Activated CD8-positive, alpha-beta T cell treated with anti-CD3 and anti-CD28 coated beads, Interleukin-2, amount 10 ng/mL, durations not matched to agents 7 days and 5 days (primary cell): ENCODE data around the gene MECR. TPM values are rescaled to one million over a fixed set of nuclear protein-coding genes. Genes with fewer than 3 reads are reported as not detected.
"Not testable (repeated sequence)": the region's sequence is repeated elsewhere in the genome, so short reads cannot be mapped to it uniquely, and the experiment has no call there.

Experiments
- ATAC-seq: fragments of 150-1000 bp; cut with Tn5 transposase; one replicate; pipeline ENCODE4 v1.10.0; 2021; ENCODE audit warnings: moderate library complexity
- CTCF ChIA-PET: fragments of 350-600 bp; sonication (Branson Sonifier 250); formaldehyde crosslinking; loops from one replicate; lab custom pipeline; 2021; ENCODE audit warnings: antibody characterized with exemption; lab: Charles Lee
- POLR2A ChIA-PET: fragments of 350-600 bp; sonication (Branson Sonifier 250); formaldehyde crosslinking; loops from one replicate; lab custom pipeline; 2021; ENCODE audit warnings: antibody characterized with exemption; lab: Charles Lee
- DNase-seq: peaks from one replicate; pipeline ENCODE4 v3.0.0-alpha.2; 2020
- H3K27ac Mint-ChIP-seq: one replicate; pipeline ENCODE4 v1.8.0; 2021; ENCODE audit warnings: mild to moderate bottlenecking, mixed read lengths
- H3K27me3 Mint-ChIP-seq: one replicate; pipeline ENCODE4 v1.8.0; 2021; ENCODE audit warnings: low read depth, mixed read lengths
- H3K36me3 Mint-ChIP-seq: one replicate; pipeline ENCODE4 v1.8.0; 2021; ENCODE audit warnings: low read depth, mixed read lengths
- H3K4me1 Mint-ChIP-seq: one replicate; pipeline ENCODE4 v1.8.0; 2021; ENCODE audit warnings: low read depth, mixed read lengths
- H3K4me3 Mint-ChIP-seq: one replicate; pipeline ENCODE4 v1.8.0; 2021; ENCODE audit warnings: mild to moderate bottlenecking, mixed read lengths
- H3K9me3 Mint-ChIP-seq: one replicate; pipeline ENCODE4 v1.8.0; 2022; ENCODE audit warnings: mixed read lengths; ENCODE audit not compliant: insufficient read depth
- total RNA-seq, 2 experiments: library from RNA; stranded (reverse); gene quantifications; one replicate each; pipeline ENCODE4 v1.2.3, GENCODE V29; 2021

The MECR gene
- total RNA-seq, 2 experiments from 2014 or later: 23.5 to 26.4 TPM

DNA sequence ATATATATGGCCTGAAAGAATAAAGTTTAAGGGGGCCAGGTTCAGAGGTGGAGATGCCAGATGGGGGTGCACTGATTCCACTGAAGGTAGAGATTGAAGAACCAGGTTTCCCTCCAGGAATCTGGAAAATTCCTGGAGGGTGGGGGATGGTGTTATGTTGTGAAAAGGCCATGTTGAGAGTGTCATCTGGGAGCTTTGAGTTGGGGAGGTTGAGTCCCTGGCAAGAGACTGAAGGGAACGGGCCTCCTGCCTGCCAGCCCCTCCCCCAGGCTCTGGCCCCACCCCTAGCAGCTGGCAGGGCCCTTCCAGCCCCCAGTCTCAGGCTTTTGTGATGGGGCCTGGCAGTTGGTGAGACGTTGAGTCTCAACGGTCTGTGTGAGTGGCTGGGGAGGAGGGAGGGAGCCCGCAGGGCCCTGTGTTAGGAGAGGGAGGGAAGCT is 9.7 kb upstream of the MECR start:
- POLR2A ChIA-PET: no interaction called here
- Mint-ChIP-seq H3K9me3 (no peaks in the 10 kb centered on the region), H3K4me1 (peaks cover 20% of the 10 kb centered on the region), H3K36me3 (no peaks in the 10 kb centered on the region), H3K4me3 (no peak overlapping the region), H3K27ac (no peak overlapping the region), H3K27me3 (peaks cover 42% of the 10 kb centered on the region)
- ATAC-seq (no peak), DNase-seq (no peak)
- CTCF ChIA-PET: no interaction called here

DNA sequence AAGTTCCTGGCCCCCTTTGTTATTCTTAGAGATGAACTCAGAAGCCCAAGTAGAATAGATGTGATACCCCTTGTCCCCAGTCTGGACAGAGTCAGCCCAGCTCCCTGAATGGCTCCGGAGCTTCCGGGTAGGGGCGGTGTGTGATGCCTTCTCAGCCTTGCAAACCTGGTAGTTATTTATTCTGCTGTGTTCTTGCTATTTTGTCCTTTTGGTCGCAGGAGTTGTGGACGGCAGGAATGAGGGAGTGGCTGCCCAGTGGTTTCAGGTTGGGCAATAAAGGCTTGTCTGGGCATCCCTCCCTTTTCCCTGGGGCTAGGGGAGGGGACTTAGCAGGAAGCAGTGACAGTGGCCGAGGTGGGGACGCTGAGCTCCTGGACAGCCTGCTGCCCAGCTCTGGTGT is 8.4 kb upstream of the MECR start:
- no peaks in the 10 kb centered on the region for H3K9me3 Mint-ChIP-seq
- ChIA-PET POLR2A (no interaction called here), CTCF (interaction anchor here (1.3 kb wide), 1 partner anchor 1141 kb away, joined by 4 read pairs; no protein-coding TSS in a partner anchor)
- H3K27me3 Mint-ChIP-seq: peaks cover 50% of the 10 kb centered on the region
- DNase-seq (no peak), ATAC-seq (no peak)
- no peak overlapping the region for H3K4me3 Mint-ChIP-seq
- H3K4me1 Mint-ChIP-seq: peaks cover 20% of the 10 kb centered on the region
- no peak overlapping the region for H3K27ac Mint-ChIP-seq
- no peaks in the 10 kb centered on the region for H3K36me3 Mint-ChIP-seq

DNA sequence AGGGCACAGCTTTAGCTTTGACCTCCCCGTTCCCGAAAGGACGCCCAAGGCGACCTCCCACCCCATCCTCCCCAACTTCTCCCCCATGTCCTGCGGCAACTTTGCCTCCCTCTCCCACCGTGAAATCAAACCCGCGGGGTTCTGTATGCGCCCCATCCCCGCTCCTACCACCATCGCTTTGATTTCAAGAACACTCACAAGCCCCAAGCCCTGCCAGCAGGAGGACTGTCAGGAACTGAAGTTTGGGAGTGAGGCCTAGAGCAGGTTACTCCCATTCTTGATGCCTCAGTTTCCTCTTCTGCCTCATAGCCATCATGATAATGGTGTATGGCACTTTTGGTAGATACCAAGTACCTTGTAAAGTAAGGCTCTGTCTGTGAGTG is 7.9 kb upstream of the MECR start:
- ChIA-PET CTCF (interaction anchor here (1.3 kb wide), 1 partner anchor 1142 kb away, joined by 4 read pairs; no protein-coding TSS in a partner anchor), POLR2A (no interaction called here)
- Mint-ChIP-seq H3K36me3 (no peaks in the 10 kb centered on the region), H3K4me1 (peaks cover 20% of the 10 kb centered on the region), H3K27me3 (peaks cover 56% of the 10 kb centered on the region), H3K9me3 (no peaks in the 10 kb centered on the region), H3K27ac (no peak overlapping the region), H3K4me3 (peak overlapping the region; percentile 20)
- ATAC-seq: no peak
- no peak for DNase-seq

DNA sequence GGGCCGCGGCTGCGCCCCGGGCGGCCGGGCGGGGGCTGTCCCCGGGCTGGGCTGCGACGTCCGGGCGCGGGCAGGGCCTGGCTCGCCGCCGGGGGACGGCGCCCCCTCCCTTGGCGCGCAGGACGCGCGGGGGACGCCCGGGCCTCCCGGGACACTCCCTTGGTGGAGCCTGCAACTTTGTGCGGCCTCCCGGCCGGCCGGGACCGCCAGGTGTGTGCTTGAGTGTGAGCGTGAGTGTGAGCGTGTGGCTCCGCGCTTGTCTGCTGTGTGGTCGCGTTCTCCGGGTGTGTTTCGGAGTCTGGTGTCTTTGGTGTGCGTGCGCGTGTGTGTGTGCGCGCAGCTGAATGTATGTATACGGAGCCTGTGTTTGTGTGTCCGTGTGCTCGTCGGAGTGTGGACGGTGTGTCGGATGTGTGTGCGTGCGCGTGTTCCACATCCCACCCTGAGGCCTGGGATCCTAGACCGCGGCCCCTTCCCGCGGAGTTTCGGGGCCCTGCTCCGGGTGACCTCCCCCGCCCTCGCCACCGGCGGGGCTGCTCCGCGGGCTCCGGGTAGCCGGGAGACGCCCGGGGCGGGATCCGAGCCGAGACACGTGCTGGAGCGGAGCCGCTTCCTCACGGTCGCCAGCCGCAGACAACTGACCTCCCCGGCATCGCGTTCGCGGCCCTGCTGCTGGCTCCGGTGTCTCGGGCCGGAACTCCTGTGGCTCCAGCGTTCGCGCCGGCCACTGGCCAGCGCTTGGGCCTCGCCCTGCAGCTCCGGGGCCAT is 7.3 kb upstream of the MECR start:
- no peak for DNase-seq
- H3K36me3 Mint-ChIP-seq: no peaks in the 10 kb centered on the region
- ATAC-seq: no peak
- peaks cover 20% of the 10 kb centered on the region for H3K4me1 Mint-ChIP-seq
- H3K9me3 Mint-ChIP-seq: no peaks in the 10 kb centered on the region
- ChIA-PET CTCF (no interaction called here), POLR2A (no interaction called here)
- H3K27me3 Mint-ChIP-seq: peaks cover 57% of the 10 kb centered on the region
- H3K27ac Mint-ChIP-seq: no peak overlapping the region
- H3K4me3 Mint-ChIP-seq: peak overlapping the region; percentile 47

DNA sequence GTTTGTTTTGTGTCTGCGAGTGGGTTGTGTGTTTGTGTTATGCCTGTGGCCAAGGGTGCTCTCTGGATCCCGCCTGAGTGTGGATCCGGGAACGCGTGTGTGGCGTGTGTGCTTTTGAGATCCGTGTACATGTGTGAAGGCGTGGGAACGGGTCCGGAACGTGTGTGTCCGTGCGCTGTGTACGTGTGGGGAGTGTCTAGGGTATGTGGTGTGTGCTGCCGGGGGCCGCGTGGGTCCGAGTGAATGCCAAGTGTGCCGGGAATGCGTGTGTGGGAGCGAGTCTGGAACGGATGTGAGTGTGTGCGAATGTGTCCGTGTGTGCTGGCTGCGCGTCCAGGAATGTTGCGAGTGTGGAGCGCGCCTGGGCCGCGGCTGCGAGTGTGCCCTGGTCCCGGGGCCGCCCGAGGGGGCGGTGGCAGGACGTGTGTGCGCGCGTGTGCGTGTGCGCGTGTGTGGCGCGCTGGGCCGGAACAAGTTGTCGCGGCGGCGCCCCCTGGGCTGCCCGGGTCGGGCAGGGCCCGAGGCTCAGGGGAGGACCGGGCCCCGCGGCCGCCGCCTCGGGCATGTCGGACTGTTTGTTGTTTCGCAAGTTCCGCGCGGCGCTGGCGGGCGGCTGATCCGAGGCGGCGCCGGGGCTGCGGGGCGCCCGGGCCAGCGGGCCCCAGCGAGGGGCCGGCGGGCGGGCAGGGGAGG is 6.5 kb upstream of the MECR start:
- DNase-seq (no peak), ATAC-seq (peak; percentile 4)
- CTCF ChIA-PET: interaction anchor here (0.9 to 1.4 kb wide), 5 partner anchors 17 to 1470 kb away, joined by 3 to 8 read pairs (median 3); no protein-coding TSS in a partner anchor
- Mint-ChIP-seq H3K36me3 (no peaks in the 10 kb centered on the region), H3K27me3 (peaks cover 57% of the 10 kb centered on the region), H3K4me3 (peak overlapping the region; percentile 38), H3K4me1 (peaks cover 20% of the 10 kb centered on the region), H3K9me3 (no peaks in the 10 kb centered on the region), H3K27ac (no peak overlapping the region)
- POLR2A ChIA-PET: no interaction called here

DNA sequence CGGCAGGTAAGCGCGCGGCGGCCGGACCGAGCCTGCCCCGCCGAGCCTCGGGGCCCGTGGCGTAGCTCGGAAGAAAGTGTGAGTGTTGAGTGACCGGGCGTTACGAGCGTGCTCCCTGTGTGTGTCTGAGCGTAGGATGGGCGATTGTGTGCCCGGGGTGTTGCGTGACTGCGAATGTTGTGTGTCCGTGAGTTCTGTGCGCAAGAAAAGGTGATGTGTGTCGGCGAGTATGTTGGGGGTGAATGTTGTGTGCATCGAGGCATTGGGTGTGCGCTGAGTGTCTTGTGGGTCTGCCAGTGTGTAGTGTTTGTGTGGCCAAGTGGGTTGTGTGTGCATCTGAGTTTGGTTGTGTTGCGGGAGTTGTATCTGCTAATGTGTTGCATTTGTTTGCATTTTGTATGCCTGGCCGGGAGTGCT is 6.0 kb upstream of the MECR start:
- ATAC-seq (no peak), DNase-seq (no peak)
- H3K36me3 Mint-ChIP-seq: no peaks in the 10 kb centered on the region
- CTCF ChIA-PET: interaction anchor here (0.9 to 1.4 kb wide), 5 partner anchors 17 to 1471 kb away, joined by 3 to 8 read pairs (median 3); no protein-coding TSS in a partner anchor
- peaks cover 20% of the 10 kb centered on the region for H3K4me1 Mint-ChIP-seq
- peaks cover 57% of the 10 kb centered on the region for H3K27me3 Mint-ChIP-seq
- peak overlapping the region; percentile 38 for H3K4me3 Mint-ChIP-seq
- H3K9me3 Mint-ChIP-seq: no peaks in the 10 kb centered on the region
- no peak overlapping the region for H3K27ac Mint-ChIP-seq
- POLR2A ChIA-PET: no interaction called here

DNA sequence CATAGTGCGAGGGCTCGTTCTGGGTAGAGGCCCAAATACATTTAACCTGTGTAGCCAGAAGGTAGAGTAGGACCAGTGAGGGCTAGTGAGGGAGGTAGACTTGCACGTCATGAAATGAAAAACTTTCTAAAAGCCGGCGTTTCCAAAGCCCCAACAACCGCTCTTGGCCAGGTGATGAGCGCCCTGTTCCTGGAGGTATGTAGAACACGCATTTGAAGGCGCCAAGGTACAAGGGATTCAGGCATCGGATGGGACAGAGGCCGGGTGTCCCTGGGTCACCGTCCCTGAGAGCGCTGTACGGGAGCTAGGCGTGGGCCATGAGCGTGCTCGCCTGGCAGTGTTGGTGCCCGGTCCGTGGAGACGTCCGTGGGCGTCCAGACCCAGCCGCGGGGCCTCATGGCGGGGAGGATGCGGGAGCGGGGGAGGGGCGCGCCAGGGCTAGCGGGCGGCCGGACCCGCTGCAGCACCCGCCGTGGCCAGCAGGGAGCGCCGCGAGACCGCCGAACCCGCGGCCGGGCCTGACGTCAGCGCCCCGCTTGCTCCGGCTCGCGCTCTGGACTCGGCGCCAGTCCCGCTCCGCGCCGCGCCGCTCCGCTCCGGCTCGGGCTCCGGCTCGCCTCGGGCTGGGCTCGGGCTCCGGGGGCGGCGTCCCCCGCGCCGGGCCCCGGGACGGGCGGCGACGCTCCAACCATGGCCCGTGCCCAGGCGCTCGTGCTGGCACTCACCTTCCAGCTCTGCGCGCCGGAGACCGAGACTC is 5.4 kb upstream of the MECR start, which contains the start of gene PTPRU:
TSS of gene PTPRU (plus strand) at position 568 of the 757 bp plus-strand sequence. CDS start at position 691, 123 bp downstream.
- DNase-seq (peak; percentile 81), ATAC-seq (peak; percentile 90)
- peaks cover 24% of the 10 kb centered on the region for H3K4me1 Mint-ChIP-seq
- no peak within 1 kb of the TSS for H3K27ac Mint-ChIP-seq
- ChIA-PET CTCF (interaction anchor here (0.9 to 1.4 kb wide), 5 partner anchors 16 to 1471 kb away, joined by 3 to 8 read pairs (median 3); no protein-coding TSS in a partner anchor), POLR2A (no interaction called here)
- H3K36me3 Mint-ChIP-seq: no peaks in the 10 kb centered on the region
- no peaks in the 10 kb centered on the region for H3K9me3 Mint-ChIP-seq
- peaks cover 54% of the 10 kb centered on the region for H3K27me3 Mint-ChIP-seq
- H3K4me3 Mint-ChIP-seq: peak within 1 kb of the TSS; percentile 38

DNA sequence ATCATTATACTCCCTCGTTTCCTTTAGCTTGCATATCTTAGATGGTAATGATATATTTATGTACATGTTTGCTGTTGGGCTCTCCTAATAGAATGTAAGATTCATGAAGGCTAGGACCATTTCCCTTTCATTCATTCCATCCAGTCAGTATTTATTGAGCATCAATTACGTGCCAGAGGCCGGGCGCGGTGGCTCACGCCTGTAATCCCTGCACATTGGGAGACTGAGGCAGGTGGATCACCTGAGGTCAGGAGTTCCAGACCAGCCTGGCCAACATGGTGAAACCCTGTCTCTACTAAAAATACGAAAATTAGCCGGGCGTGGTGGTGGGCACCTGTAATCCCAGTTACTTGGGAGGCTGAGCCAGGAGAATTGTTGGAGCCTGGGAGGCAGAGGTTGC is 4.1 kb upstream of the MECR start:
- ATAC-seq, H3K9me3 Mint-ChIP-seq, H3K4me3 Mint-ChIP-seq, DNase-seq, POLR2A ChIA-PET, H3K27ac Mint-ChIP-seq, CTCF ChIA-PET, H3K36me3 Mint-ChIP-seq: not testable (repeated sequence)
- Mint-ChIP-seq H3K4me1 (peaks cover 32% of the 10 kb centered on the region), H3K27me3 (peaks cover 46% of the 10 kb centered on the region)

DNA sequence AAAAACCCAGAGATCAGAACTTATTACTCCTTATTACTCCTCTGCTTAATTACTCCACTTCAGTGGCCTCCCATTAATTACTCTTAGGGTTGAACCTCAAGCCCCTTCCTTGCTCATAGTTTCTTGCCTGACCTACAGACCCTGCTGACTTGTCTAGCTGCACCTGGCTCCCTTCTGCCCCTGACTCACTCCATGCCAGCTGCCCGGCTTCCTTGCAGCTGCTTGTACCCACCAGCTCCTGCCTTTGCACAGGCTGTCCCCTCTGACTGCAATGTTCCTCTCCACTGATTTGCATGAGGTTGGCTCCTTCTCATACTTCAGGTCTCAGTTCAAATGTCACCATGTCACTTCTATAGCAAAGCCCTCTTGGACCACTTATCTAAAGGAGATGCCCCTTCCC is 3.7 kb upstream of the MECR start:
- ATAC-seq: no peak
- Mint-ChIP-seq H3K9me3 (no peaks in the 10 kb centered on the region), H3K4me1 (peaks cover 36% of the 10 kb centered on the region), H3K27me3 (peaks cover 42% of the 10 kb centered on the region), H3K4me3 (no peak overlapping the region), H3K36me3 (no peaks in the 10 kb centered on the region), H3K27ac (no peak overlapping the region)
- ChIA-PET POLR2A (no interaction called here), CTCF (interaction anchor here (0.6 to 0.8 kb wide), 2 partner anchors 603 to 1146 kb away, joined by 3 read pairs; no protein-coding TSS in a partner anchor)
- no peak for DNase-seq

DNA sequence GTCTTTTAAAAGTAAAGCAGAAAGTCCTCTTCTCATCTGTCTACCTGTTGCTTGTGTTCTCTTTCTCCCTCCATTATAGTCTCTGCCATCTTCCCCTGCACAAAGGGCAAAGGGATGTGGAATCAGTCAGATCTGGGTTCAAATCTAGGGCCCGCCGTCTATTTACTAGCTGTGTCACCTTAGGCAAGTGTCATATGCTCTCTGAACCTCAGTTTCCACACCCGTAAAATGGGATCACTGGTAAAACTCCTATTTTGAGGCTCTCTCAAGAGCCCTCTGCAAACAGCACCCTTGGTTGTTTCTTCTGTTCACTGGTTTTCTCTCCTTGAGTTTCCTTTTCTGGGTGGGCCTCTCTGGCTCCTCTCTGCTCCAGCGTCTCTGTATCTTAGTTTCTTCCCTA is 3.0 kb upstream of the MECR start:
- H3K9me3 Mint-ChIP-seq: no peaks in the 10 kb centered on the region
- no peaks in the 10 kb centered on the region for H3K36me3 Mint-ChIP-seq
- ATAC-seq: no peak
- H3K27me3 Mint-ChIP-seq: peaks cover 34% of the 10 kb centered on the region
- ChIA-PET CTCF (interaction anchor here (0.6 to 0.8 kb wide), 2 partner anchors 604 to 1147 kb away, joined by 3 read pairs; no protein-coding TSS in a partner anchor), POLR2A (no interaction called here)
- no peak overlapping the region for H3K4me3 Mint-ChIP-seq
- H3K4me1 Mint-ChIP-seq: peaks cover 35% of the 10 kb centered on the region
- H3K27ac Mint-ChIP-seq: no peak overlapping the region
- DNase-seq: no peak

DNA sequence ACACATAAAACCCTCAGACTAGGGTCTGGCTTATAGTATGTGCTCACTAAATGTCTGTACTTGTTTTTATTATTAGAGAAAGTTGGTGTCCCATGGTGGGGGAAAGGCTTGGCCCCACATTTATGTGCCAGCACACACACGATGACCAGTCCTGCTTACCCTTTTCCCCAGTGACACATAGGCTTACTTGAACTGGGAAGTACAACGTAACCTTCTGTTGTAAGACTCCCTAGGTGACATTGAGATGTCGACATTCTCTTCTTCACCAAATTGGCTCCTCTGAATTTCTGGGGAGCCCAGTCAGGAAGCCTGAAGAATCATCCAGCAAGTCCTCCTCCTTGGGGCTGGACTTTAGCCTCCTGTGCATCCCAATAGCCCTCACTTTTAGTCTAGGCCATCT is 1.7 kb upstream of the MECR start:
- H3K27ac Mint-ChIP-seq: no peak overlapping the region
- no peak overlapping the region for H3K4me3 Mint-ChIP-seq
- H3K9me3 Mint-ChIP-seq: no peaks in the 10 kb centered on the region
- peaks cover 28% of the 10 kb centered on the region for H3K27me3 Mint-ChIP-seq
- H3K36me3 Mint-ChIP-seq: no peaks in the 10 kb centered on the region
- ATAC-seq (no peak), DNase-seq (no peak)
- peaks cover 30% of the 10 kb centered on the region for H3K4me1 Mint-ChIP-seq
- CTCF ChIA-PET: interaction anchor here (2.4 kb wide), 1 partner anchor 30 kb away, joined by 9 read pairs; no protein-coding TSS in a partner anchor
- POLR2A ChIA-PET: interaction anchor here (2.3 kb wide), 1 partner anchor 50 kb away, joined by 7 read pairs; the partner anchor contains the start of gene SRSF4
